ENCODE results near the gene MEF2C. TPM values are rescaled to one million over a fixed set of nuclear protein-coding genes. Genes with fewer than 3 reads are reported as not detected.
"Not testable (repeated sequence)": the region's sequence is repeated elsewhere in the genome, so short reads cannot be mapped to it uniquely, and the experiment has no call there.

Gene MEF2C
- total RNA-seq, 2 donors from 2014 or later = 7.0 to 23.7 TPM

DNA sequence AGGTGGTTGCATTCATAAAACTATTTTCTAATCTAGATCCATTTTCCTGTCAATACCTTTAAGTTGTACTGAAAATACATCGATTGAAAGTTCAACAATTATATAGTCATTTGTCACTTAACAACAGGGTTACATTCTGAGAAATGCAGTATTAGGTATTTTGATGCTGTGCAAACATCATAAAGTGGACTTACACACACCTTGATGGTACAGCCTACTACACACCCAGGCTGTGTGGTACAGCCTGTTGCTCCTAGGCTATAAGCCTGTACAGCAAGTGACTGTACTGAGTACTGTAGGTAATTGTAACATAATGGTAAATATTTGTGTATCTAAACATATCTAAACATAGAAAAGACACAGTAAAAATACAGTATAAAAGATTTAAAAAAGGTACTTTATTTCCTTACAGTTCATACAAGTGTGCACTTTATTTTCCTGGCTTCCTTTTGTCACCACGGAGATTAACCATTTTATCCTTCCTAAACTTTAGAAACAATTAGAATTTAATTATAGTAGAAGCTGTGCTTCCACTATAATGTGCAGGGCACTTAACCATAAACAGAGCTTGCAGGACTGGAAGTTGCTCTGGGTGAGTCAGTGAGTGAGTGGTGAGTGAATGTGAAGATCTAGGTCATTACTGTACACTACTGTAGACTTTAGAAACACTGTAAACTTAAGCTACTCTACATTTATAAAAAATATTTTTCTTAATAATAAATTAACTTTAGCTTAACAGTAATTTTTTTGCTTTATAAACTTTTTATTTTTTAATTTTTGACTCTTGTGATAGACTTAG is 42.9 kb upstream of the MEF2C start:
- DNase-seq (no peak), ATAC-seq (no peak)
- H3K4me1 ChIP-seq = no peaks in the 10 kb centered on the region
- TF ChIP-seq, protein P1, sequence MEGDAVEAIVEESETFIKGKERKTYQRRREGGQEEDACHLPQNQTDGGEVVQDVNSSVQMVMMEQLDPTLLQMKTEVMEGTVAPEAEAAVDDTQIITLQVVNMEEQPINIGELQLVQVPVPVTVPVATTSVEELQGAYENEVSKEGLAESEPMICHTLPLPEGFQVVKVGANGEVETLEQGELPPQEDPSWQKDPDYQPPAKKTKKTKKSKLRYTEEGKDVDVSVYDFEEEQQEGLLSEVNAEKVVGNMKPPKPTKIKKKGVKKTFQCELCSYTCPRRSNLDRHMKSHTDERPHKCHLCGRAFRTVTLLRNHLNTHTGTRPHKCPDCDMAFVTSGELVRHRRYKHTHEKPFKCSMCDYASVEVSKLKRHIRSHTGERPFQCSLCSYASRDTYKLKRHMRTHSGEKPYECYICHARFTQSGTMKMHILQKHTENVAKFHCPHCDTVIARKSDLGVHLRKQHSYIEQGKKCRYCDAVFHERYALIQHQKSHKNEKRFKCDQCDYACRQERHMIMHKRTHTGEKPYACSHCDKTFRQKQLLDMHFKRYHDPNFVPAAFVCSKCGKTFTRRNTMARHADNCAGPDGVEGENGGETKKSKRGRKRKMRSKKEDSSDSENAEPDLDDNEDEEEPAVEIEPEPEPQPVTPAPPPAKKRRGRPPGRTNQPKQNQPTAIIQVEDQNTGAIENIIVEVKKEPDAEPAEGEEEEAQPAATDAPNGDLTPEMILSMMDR (IDR thresholded peaks at IDR 0.05) = no peak
- TF ChIP-seq POLR2A (IDR thresholded peaks at IDR 0.05) = no peak
- no peak overlapping the region for H3K4me3 ChIP-seq
- no peaks in the 10 kb centered on the region for H3K9me3 ChIP-seq
- intact Hi-C loops (cut with DNase I) = no loop called here
- no peaks in the 10 kb centered on the region for H3K36me3 ChIP-seq (replicated peaks in 1 of 2; ENCODE audit: insufficient read depth in 1 of 2, low read depth in 2 of 2)
- H3K27ac ChIP-seq = no peak overlapping the region
- H3K27me3 ChIP-seq = no peaks in the 10 kb centered on the region
- WGBS, 2 donors = 52% methylated on average over 2 of the region's 2 CpGs

DNA sequence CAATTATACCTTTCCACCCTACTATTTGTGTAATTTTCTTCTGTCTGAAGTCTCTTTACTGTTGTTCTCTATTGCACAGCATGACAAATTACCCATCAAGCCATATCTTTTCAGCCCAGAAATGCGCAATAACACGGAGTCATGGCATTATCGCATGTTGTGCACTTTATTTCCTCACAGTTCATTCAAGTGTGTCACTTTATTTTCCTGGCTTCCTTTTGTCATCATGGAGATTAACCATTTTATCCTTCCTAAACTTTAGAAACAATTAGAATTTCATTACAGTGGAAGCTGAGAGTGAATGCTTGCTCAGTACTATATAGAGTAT is 41.3 kb upstream of the MEF2C start:
- WGBS, 2 donors = 56 to 64% methylated on average over 3 of the region's 3 CpGs
- no peak for TF ChIP-seq POLR2A (IDR thresholded peaks at IDR 0.05)
- TF ChIP-seq, protein P1 (IDR thresholded peaks at IDR 0.05) = no peak

DNA sequence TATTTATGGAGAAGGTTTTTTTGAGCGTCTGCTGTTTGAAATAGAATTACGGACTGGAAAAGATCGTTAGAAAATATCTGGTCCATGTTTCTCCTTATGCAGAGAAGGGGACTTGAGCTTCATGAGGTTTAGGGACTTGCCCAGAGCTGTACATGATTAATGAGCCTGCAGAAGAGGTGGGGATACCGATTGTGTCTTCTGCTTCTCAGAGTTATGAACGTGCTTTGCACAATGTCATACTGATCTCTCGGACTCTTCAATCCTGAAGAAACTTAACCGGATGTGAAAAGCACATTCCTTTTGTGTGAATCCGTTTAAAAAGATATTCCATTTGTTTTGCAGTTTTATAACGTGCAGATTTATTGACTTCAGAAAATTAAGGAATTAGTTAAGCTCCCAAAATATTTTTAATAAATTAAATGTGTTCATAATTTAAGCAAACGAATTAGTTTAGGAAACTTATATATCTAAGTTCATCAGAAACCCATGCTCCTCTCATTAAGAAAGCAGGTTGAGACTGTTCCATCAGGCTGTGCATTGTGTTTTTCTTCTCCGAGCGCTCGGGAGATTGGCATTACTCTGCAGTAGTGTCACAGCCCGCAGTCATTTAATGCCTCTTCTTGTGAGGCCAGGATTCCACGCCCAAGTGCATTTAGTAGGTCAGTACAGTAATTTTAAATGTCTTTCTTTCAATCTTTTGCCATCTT is 40.8 kb upstream of the MEF2C start:
- intact Hi-C loops (cut with DNase I) = no loop called here

More for the DNA sequence above, 41.3 kb upstream of the MEF2C start:
- Histone ChIP-seq H3K4me3 (no peak overlapping the region), H3K27ac (no peak overlapping the region), H3K27me3 (no peaks in the 10 kb centered on the region), H3K4me1 (peaks cover 4% of the 10 kb centered on the region), H3K36me3 (replicated peaks in 1 of 2; ENCODE audit: insufficient read depth in 1 of 2, low read depth in 2 of 2) (no peaks in the 10 kb centered on the region), H3K9me3 (no peaks in the 10 kb centered on the region)
- no peak for ATAC-seq
- intact Hi-C loops (cut with DNase I) = no loop called here
- DNase-seq = no peak

DNA sequence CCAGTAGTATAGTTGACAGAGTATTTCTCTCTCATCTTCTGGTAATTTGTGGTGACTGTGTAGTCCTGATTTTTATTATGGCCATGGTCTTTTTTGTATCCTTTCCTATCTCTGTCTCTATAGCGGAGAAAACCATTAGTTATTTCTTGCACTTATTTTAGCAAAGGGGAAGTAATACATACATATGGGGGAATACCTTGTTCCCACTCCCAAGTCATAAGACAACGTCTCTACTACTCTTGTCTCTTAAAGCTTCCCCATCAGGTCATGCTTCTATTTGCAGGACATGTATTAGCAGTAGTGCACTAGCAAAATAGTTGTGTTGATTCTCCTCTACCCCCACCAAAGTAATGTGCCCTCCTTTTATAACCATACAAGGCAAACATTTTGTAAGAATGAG is 29.8 kb upstream of the MEF2C start:
- DNase-seq; ATAC-seq; H3K9me3 ChIP-seq; H3K4me1 ChIP-seq; intact Hi-C loops (cut with DNase I); H3K36me3 ChIP-seq (replicated peaks in 1 of 2; ENCODE audit: insufficient read depth in 1 of 2, low read depth in 2 of 2); H3K27me3 ChIP-seq; H3K27ac ChIP-seq; H3K4me3 ChIP-seq: not testable (repeated sequence)
- 87 to 90% methylated on average over 2 of the region's 2 CpGs for WGBS, 2 donors

More for the DNA sequence above, 40.8 kb upstream of the MEF2C start:
- 79 to 80% methylated on average over 15 of the region's 15 CpGs for WGBS, 2 donors
- DNase-seq = no peak
- Histone ChIP-seq H3K27ac (no peak overlapping the region), H3K4me3 (no peak overlapping the region), H3K4me1 (peaks cover 4% of the 10 kb centered on the region), H3K9me3 (no peaks in the 10 kb centered on the region), H3K36me3 (replicated peaks in 1 of 2; ENCODE audit: insufficient read depth in 1 of 2, low read depth in 2 of 2) (no peaks in the 10 kb centered on the region), H3K27me3 (no peaks in the 10 kb centered on the region)
- no peak for TF ChIP-seq POLR2A (IDR thresholded peaks at IDR 0.05)
- TF ChIP-seq, protein P1 (IDR thresholded peaks at IDR 0.05) = no peak
- ATAC-seq = no peak

DNA sequence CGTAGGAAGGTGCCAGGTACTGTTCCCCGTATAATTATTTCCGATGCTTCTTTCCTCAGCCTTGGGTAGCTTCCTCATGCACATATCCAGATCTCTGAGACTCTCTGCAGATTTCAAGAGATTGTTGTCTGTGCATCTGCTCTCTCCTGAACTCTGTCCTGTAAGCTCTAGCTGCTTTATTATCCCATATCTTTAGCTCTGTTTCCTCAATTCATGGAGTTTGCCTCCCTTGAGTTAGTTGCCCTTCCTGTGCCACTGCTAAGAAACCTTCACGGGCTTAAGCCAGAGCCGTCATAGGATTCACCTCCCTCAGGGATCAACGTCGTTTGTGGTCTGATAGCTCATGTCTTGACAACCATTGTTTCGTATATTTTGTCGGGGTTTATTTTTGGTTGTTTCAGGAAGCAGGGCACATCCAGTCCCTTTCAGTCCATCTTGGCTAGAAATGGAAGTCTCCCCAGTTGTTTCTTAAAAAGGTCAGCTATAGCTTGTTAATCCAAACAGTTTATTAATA is 28.1 kb upstream of the MEF2C start:
- H3K36me3 ChIP-seq (replicated peaks in 1 of 2; ENCODE audit: insufficient read depth in 1 of 2, low read depth in 2 of 2); H3K27me3 ChIP-seq; DNase-seq; intact Hi-C loops (cut with DNase I); H3K4me1 ChIP-seq; H3K27ac ChIP-seq; H3K4me3 ChIP-seq; ATAC-seq; H3K9me3 ChIP-seq: not testable (repeated sequence)
- 79 to 85% methylated on average over 9 of the region's 9 CpGs for WGBS, 2 donors

DNA sequence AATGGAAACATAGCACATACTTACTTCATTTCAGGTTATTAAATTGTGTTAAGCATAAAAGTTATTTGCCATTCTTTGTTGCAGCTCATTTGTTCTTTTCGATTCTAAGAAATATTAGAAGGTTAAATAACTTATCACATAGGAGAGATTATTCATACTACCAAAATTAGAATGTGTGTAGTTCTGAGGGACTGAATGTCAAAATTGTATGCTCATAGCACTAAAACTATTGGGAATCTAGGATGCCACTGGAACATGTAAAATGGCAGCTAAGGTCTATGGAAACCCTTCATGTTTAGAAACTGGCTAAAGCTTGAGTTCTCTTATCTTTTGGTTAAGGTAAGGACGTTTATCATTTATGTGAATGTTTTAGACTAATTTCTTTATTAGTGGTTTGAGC is 21.5 kb upstream of the MEF2C start:
- H3K27me3 ChIP-seq; H3K36me3 ChIP-seq (replicated peaks in 1 of 2; ENCODE audit: insufficient read depth in 1 of 2, low read depth in 2 of 2); DNase-seq; H3K27ac ChIP-seq; intact Hi-C loops (cut with DNase I); ATAC-seq; H3K4me1 ChIP-seq; H3K4me3 ChIP-seq; H3K9me3 ChIP-seq: not testable (repeated sequence)
- 50 to 69% methylated on average over 2 of the region's 2 CpGs for WGBS, 2 donors

DNA sequence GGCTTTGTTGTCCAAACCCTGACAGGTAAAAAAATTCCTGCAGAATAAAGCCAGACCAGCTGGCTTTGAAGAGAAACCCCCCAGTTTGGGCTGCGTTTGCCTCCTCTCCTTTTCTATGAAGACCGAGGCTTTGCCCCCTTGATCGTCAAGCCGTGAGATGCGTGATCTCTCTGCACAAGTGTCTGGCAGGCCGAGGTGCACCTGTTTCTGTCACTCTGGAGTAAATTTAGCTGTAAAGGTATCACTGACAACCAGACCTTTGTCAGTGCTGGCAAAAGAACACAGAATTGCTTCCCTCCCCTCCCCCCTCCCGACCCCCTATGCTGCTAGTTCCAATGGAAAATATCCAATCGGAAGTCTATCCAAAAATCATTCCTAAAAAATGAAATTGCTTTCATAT is 21.0 kb upstream of the MEF2C start:
- H3K9me3 ChIP-seq; H3K36me3 ChIP-seq (replicated peaks in 1 of 2; ENCODE audit: insufficient read depth in 1 of 2, low read depth in 2 of 2); H3K4me3 ChIP-seq; H3K27ac ChIP-seq; intact Hi-C loops (cut with DNase I); H3K4me1 ChIP-seq; H3K27me3 ChIP-seq; DNase-seq; ATAC-seq: not testable (repeated sequence)
- 25% methylated on average over 1 of the region's 8 CpGs; no CpG with 5 or more reads in 1 of the 2 donors for WGBS, 2 donors

DNA sequence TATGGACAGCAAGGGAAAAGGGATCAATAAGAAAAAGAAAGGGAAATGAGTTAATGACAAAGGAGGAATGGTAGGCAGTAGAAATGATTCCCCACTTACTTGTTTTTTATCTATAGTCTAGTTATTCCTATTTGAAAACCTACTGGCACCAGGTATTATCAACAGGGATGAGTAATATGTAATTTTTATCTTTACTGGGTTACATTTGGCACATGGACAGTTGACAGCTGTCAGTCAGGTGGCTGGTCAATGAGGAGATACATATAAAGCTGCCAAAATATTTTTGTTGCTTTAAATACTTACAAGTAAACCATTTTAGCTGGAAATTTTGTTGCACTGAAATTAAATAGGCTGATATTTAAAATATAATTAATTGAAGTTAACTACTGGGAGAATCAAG is 18.1 kb upstream of the MEF2C start:
- H3K27ac ChIP-seq; H3K36me3 ChIP-seq (replicated peaks in 1 of 2; ENCODE audit: insufficient read depth in 1 of 2, low read depth in 2 of 2); ATAC-seq; DNase-seq; H3K4me3 ChIP-seq; H3K4me1 ChIP-seq; H3K27me3 ChIP-seq; H3K9me3 ChIP-seq; intact Hi-C loops (cut with DNase I): not testable (repeated sequence)
